GM23338 (cell line): ENCODE data around the gene KRTAP4-12.

Experiments
- CTCF ChIP-seq, 2 experiments: fragments of 200-600 bp in 1 of 2; sonication (generic) in 1 of 2; conservative IDR thresholded peaks; 2 replicates each; pipeline versions ENCODE4 v1.5.1 to v1.6.1; 2016 to 2017; ENCODE audit warnings: antibody characterized with exemption in 2 of 2, low read depth in 2 of 2, mild to moderate bottlenecking in 2 of 2, moderate library complexity in 1 of 2
- EZH2 ChIP-seq: fragments of 200-600 bp; sonication (generic); IDR thresholded peaks from one replicate; pipeline ENCODE4 v1.8.0; 2017; ENCODE audit warnings: antibody characterized with exemption, mild to moderate bottlenecking, low read depth; ENCODE audit not compliant: unreplicated experiment
- EZH2phosphoT487 ChIP-seq: fragments of 200-600 bp; sonication (generic); IDR thresholded peaks from one replicate; pipeline ENCODE4 v1.8.1; 2018; ENCODE audit warnings: antibody characterized with exemption; ENCODE audit not compliant: unreplicated experiment
- JUNB ChIP-seq: IDR thresholded peaks from one replicate; pipeline ENCODE4 v1.6.1; 2016; ENCODE audit warnings: antibody characterized with exemption; ENCODE audit not compliant: unreplicated experiment
- POLR2AphosphoS5 ChIP-seq: IDR thresholded peaks from 2 replicates; pipeline ENCODE4 v1.6.1; 2016; ENCODE audit warnings: antibody characterized with exemption, low read depth
- REST ChIP-seq: IDR thresholded peaks from one replicate; pipeline ENCODE4 v1.6.1; 2018; ENCODE audit warnings: antibody characterized with exemption; ENCODE audit not compliant: unreplicated experiment

GRCh38 chr17:41125064-41125463 lies 1.1 kb upstream of the KRTAP4-12 start:
- TF ChIP-seq REST: no peak
- no peak for TF ChIP-seq CTCF (conservative IDR thresholded peaks at IDR 0.05; ENCODE audit: low read depth in 2 of 2)
- TF ChIP-seq POLR2AphosphoS5: no peak
- no peak for TF ChIP-seq EZH2
- TF ChIP-seq JUNB: no peak
- no peak for TF ChIP-seq EZH2phosphoT487
